Heart right ventricle (tissue), 16 donors: ENCODE data around the gene MAL. TPM values are rescaled to one million over a fixed set of nuclear protein-coding genes. Genes with fewer than 3 reads are reported as not detected.
A peak's percentile ranks its signal among the peaks of the same experiment; 100 is the strongest.
"Not testable (repeated sequence)": the region's sequence is repeated elsewhere in the genome, so short reads cannot be mapped to it uniquely, and the experiment has no call there.

Experiments
- ATAC-seq, 8 donors: fragments of 200-7000 bp; cut with Tn5 transposase; one replicate each; pipeline ENCODE4 v1.9.1; 2020; ENCODE audit warnings: mild to moderate bottlenecking in 8 of 8, moderate library complexity in 8 of 8, moderate number of reproducible peaks in 1 of 8
- DNase-seq, 2 donors: peaks; one replicate each; pipeline ENCODE4 v3.0.0-alpha.2; 2020
- H3K27ac ChIP-seq, 10 donors: fragments of 200-600 bp; sonication (generic) in 2 of 10; one replicate each; pipeline versions ENCODE4 v1.5.0 to v1.8.0; 2020 to 2022; ENCODE audit warnings: mild to moderate bottlenecking in 3 of 10
- H3K27me3 ChIP-seq, 7 donors: fragments of 200-600 bp; one replicate each; pipeline ENCODE4 v1.8.0; 2021 to 2022; ENCODE audit warnings: mild to moderate bottlenecking in 2 of 7
- H3K36me3 ChIP-seq, 9 donors: fragments of 200-600 bp; sonication (generic) in 1 of 9; one replicate each; pipeline versions ENCODE4 v1.5.0 to v1.8.0; 2020 to 2022; ENCODE audit warnings: mild to moderate bottlenecking in 2 of 9
- H3K4me1 ChIP-seq, 9 donors: fragments of 200-600 bp; sonication (generic) in 1 of 9; one replicate each; pipeline versions ENCODE4 v1.5.0 to v1.8.0; 2020 to 2022; ENCODE audit warnings: mild to moderate bottlenecking in 4 of 9
- H3K4me3 ChIP-seq, 10 donors: fragments of 200-600 bp; sonication (generic) in 2 of 10; one replicate each; pipeline versions ENCODE4 v1.5.0 to v1.8.0; 2020 to 2022; ENCODE audit warnings: mild to moderate bottlenecking in 7 of 10, moderate library complexity in 2 of 10
- H3K9me3 ChIP-seq, 11 donors: fragments of 200-600 bp in 10 of 11; sonication (generic) in 2 of 11; one replicate each; pipeline versions ENCODE4 v1.5.0 to v1.8.0; 2013 to 2022; ENCODE audit warnings: mild to moderate bottlenecking in 2 of 11, control low read depth in 1 of 11, moderate library complexity in 1 of 11
- WGBS, 2 donors: extraction: QIAGEN DNeasy Blood & Tissue Kit; methylation state at CpG; one replicate each; pipeline ENCODE4 v1.1.7; 2013; ENCODE audit warnings: inconsistent platforms in 1 of 2; 5-methylcytosine and 5-hydroxymethylcytosine counted together
- intact Hi-C, 10 donors: fragments of 100-400 bp; cut with DNase I; formaldehyde crosslinking; loops; one replicate each; pipeline versions ENCODE4 v1.11.1 to v1.14.2; 2022
- polyA plus RNA-seq, 2 donors: library from polyadenylated mRNA; stranded (reverse); fragments of 200-250 nt; gene quantifications; one replicate each; pipeline ENCODE4 v1.2.3, GENCODE V29; 2013
- total RNA-seq, 10 donors: library from RNA; stranded (reverse); fragmentation: NEBNext Ultra II Directional in 3 of 10; extraction: Animal tissue kit (Norgen Biotek cat#: 25700) in 3 of 10; gene quantifications; one replicate each; pipeline versions ENCODE4 v1.2.1 to v1.2.4, GENCODE V29; 2021 to 2023
- TF ChIP-seq, protein P1 (sequence below), 9 donors: fragments of 200-600 bp; sonication (generic) in 2 of 9; IDR thresholded peaks; one replicate each; pipeline versions ENCODE4 v1.5.0 to v1.8.0; 2021 to 2022; ENCODE audit warnings: antibody characterized with exemption in 9 of 9, mild to moderate bottlenecking in 5 of 9, moderate library complexity in 1 of 9
- donor health status: Arrhythmogenic right ventricular cardiomyopathy.
- donor health status: ischemic (EF 13 %, LVEDD 7.1; RV severe dilation, severe dysfunction).
- donor health status: healthy with polysubstance abuse.
- donor health status: DM: no; HTN: yes; CAD: no.
- donor health status: DM: no; HTN: no; CAD: no.
- donor health status: ischemic (EF 25% LVEDD 6.9; RV normal size, moderate dysfunction).
- donor health status: ischemic (EF 25% LVEDD 5.7; RV mildly dilated, moderate dysfunction).
- donor health status: healthy.
- donor health status: DM: yes; HTN: yes; CAD: no.
- donor health status: Ischemic cardiomyopathy.
- donor health status: ischemic (EF 35%, LVEDD 5.7; RV mildly dilated, moderate dysfunction).
- donor health status: nonischemic (EF 11% LVEDD 7.7; RV severe dilation, severe dysfunction).
- donor health status: DM: yes; HTN: yes; CAD: no.
- donor health status: PGD.
- donor health status: ischemic (EF 29% LVEDD 5.4; RV normal size, mild dysfunction).
- donor health status: nonischemic (EF 23%, LVEDD 6.1; RV moderate dilation, normal function).

The MAL gene
- total and polyA plus RNA-seq, 12 donors, result 1.5 to 10.5 (median 3.6) TPM

DNA sequence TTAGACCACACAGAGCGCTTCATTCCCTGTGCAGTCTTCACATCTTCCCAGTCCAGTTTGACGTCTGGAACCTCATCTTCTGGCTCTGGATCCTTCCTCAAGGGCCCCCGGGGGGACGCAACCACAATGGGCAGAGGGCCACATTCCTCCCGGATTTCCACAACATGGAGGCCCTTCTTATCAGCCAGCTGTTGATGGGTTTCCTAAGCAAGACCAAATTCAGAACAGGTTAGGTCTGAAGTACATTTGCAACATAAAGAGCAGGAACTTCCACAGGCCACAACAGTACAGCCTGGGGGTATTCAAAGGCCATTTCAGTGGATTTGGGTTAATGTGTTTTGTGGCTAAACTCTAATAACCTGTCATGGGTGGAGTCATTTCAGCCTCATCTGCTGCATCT lies 61.9 kb downstream of the MAL start:
- TF ChIP-seq, protein P1, sequence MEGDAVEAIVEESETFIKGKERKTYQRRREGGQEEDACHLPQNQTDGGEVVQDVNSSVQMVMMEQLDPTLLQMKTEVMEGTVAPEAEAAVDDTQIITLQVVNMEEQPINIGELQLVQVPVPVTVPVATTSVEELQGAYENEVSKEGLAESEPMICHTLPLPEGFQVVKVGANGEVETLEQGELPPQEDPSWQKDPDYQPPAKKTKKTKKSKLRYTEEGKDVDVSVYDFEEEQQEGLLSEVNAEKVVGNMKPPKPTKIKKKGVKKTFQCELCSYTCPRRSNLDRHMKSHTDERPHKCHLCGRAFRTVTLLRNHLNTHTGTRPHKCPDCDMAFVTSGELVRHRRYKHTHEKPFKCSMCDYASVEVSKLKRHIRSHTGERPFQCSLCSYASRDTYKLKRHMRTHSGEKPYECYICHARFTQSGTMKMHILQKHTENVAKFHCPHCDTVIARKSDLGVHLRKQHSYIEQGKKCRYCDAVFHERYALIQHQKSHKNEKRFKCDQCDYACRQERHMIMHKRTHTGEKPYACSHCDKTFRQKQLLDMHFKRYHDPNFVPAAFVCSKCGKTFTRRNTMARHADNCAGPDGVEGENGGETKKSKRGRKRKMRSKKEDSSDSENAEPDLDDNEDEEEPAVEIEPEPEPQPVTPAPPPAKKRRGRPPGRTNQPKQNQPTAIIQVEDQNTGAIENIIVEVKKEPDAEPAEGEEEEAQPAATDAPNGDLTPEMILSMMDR (IDR thresholded peaks at IDR 0.05), result no peak
- intact Hi-C loops, result no loop called here
- H3K27me3 ChIP-seq, result no peaks in the 10 kb centered on the region
- no peak overlapping the region for H3K27ac ChIP-seq
- no peaks in the 10 kb centered on the region for H3K4me1 ChIP-seq
- DNase-seq (no peak), ATAC-seq (no peak)
- peaks cover 0 to 77% (median 54%) of the 10 kb centered on the region in 9 donors for H3K36me3 ChIP-seq
- H3K4me3 ChIP-seq, result no peak overlapping the region
- WGBS, 2 donors, result 79% methylated on average over 5 of the region's 5 CpGs
- H3K9me3 ChIP-seq, result no peaks in the 10 kb centered on the region

DNA sequence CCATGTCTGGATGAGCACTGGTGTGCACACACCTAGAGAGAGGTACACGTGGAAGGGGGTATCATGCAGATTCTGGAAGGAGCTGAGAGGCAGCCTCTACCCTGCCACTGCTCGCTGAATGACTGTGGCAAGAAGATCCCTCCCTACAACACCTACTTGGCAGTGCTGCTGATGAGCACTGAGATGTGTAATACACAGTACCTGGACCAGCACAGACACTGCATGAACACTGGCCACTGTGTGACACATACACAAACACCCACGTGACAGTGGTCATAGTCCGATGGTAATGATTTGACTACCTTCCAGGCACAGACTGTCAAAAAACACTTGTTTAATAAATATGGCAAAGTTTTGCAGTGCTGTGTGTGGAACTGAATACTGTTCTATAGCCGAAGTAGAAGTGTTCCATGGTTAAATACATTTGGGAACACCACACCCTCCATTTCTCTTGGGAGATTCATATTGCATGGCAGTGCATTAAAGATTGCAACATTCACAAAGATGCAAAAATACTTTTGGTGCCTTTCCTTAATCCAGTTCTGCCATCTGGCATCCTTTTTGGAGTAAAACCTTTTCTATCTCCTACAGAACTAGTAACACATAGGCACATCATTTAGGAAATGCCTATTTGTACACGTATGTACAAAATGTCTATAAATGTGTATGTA lies 66.5 kb downstream of the MAL start:
- H3K4me1 ChIP-seq, result no peaks in the 10 kb centered on the region
- H3K9me3 ChIP-seq, result peaks cover 0 to under 1% (median 0%) of the 10 kb centered on the region in 11 donors
- H3K27me3 ChIP-seq, result no peaks in the 10 kb centered on the region
- no peak overlapping the region for H3K4me3 ChIP-seq
- 95 to 97% methylated on average over 6 of the region's 6 CpGs for WGBS, 2 donors
- TF ChIP-seq, protein P1 (IDR thresholded peaks at IDR 0.05), result no peak
- intact Hi-C loops, result no loop called here
- peak in 1 of 8 donors; percentile 30 for ATAC-seq
- peaks cover 0 to 93% (median 51%) of the 10 kb centered on the region in 9 donors for H3K36me3 ChIP-seq
- H3K27ac ChIP-seq, result no peak overlapping the region
- no peak for DNase-seq

- H3K27ac ChIP-seq, H3K4me3 ChIP-seq, ATAC-seq, intact Hi-C loops, H3K4me1 ChIP-seq, H3K27me3 ChIP-seq, DNase-seq: not testable (repeated sequence)
- peaks cover 0 to 92% (median 46%) of the 10 kb centered on the region in 9 donors for H3K36me3 ChIP-seq
- WGBS, 2 donors, result 95 to 98% methylated on average over 4 to 5 of the region's 5 CpGs
- H3K9me3 ChIP-seq, result peaks cover 0 to 17% (median 0%) of the 10 kb centered on the region in 11 donors
Measured at GRCh38 chr2:95098273-95098672, 72.8 kb downstream of the MAL start.

DNA sequence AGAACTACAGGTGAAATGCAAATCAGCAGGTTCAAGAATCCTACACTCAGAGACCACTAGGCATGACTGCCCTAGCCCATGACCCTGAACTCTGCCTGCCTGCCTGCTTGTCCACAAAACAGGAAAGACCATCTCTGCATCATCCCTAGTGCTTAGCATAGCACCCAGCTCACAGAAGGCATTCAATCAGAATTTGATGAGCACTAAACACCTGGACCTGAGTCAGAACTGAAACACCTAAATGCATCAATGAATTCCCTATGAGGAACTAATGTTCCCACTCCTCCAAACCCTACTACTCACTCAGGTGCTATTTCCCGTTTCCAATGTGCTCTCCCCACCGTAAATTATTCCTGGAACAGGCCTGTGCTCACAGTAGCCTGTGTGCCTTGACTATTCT lies 74.4 kb downstream of the MAL start:
- Histone ChIP-seq H3K4me3 (no peak overlapping the region), H3K4me1 (no peaks in the 10 kb centered on the region), H3K9me3 (peaks cover 0 to 17% (median 0%) of the 10 kb centered on the region in 11 donors), H3K27me3 (no peaks in the 10 kb centered on the region), H3K36me3 (peaks cover 0 to 92% (median 57%) of the 10 kb centered on the region in 9 donors), H3K27ac (no peak overlapping the region)
- no peak for DNase-seq
- ATAC-seq, result no peak
- TF ChIP-seq, protein P1 (IDR thresholded peaks at IDR 0.05), result no peak
- intact Hi-C loops, result no loop called here
- WGBS, 2 donors, result 94 to 99% methylated on average over 2 of the region's 2 CpGs

Other genes with a start within 250 kb of the MAL start
- under 1 TPM in 4 of 10 donors, not detected in 6; 0.23 to 0.79 (median 0.28) TPM for gene TEKT4, start 154.3 kb upstream of the MAL start, total RNA-seq
- gene TEKT4, start 154.3 kb upstream of the MAL start, polyA plus RNA-seq, result not detected
- 10 to 100 TPM; 50.6 to 85.7 (median 61.5) TPM for gene MRPS5, start 96.1 kb downstream of the MAL start, total RNA-seq
- 100 to 1,000 TPM; 105 to 144 TPM for gene MRPS5, start 96.1 kb downstream of the MAL start, polyA plus RNA-seq
- gene ZNF514, start 134.1 kb downstream of the MAL start, total RNA-seq, result 10 to 100 TPM in 8 of 10 donors, 1 to 10 TPM in 2; 9.9 to 17.2 (median 12.4) TPM
- 10 to 100 TPM in 1 of 2 donors, 1 to 10 TPM in 1; 4.9 to 16.4 TPM for gene ZNF514, start 134.1 kb downstream of the MAL start, polyA plus RNA-seq
- gene ZNF2, start 140.1 kb downstream of the MAL start, total RNA-seq, result 1 to 10 TPM; 2.6 to 4.8 (median 3.5) TPM
- 1 to 10 TPM; 1.4 to 1.5 TPM for gene ZNF2, start 140.1 kb downstream of the MAL start, polyA plus RNA-seq
- 1 to 10 TPM; 1.9 to 4.4 (median 3.0) TPM for gene ZNF892, start 181.8 kb downstream of the MAL start, total RNA-seq
- gene ZNF892, start 181.8 kb downstream of the MAL start, polyA plus RNA-seq, result 1 to 10 TPM in 1 of 2 donors, under 1 TPM in 1; 0.26 to 1.3 TPM
- 1 to 10 TPM in 4 of 10 donors, under 1 TPM in 6; 0.32 to 2.5 (median 0.94) TPM for gene PROM2, start 248.7 kb downstream of the MAL start, total RNA-seq
- 1 to 10 TPM in 1 of 2 donors, under 1 TPM in 1; 0.72 to 3.4 TPM for gene PROM2, start 248.7 kb downstream of the MAL start, polyA plus RNA-seq